Measurements from ENCODE around the gene PDE4D.

- no peak for TF ChIP-seq CTCF (optimal IDR thresholded peaks at IDR 0.05 in 1 of 3, IDR thresholded peaks at IDR 0.05 in 1 of 3, conservative IDR thresholded peaks at IDR 0.05 in 1 of 3; ENCODE audit: extremely low read depth in 1 of 3, insufficient read depth in 2 of 3, low read length in 3 of 3)
- TF ChIP-seq EZH2 (IDR thresholded peaks at IDR 0.05; ENCODE audit: low read length) = no peak
Observed at GRCh38 chr5:59199868-59200267, 693.7 kb downstream of the PDE4D start.
